ENCODE results near the gene ACSM6.
A peak's percentile ranks its signal among the peaks of the same experiment; 100 is the strongest.

The ACSM6 gene

GRCh38 chr10:95246582-95247051 lies 52.6 kb downstream of the ACSM6 start:
- peak; percentile 86 for DNase-seq

GRCh38 chr10:95247200-95247880 lies 53.3 kb downstream of the ACSM6 start:
- no peak for DNase-seq

GRCh38 chr10:95247881-95248583 lies 54.0 kb downstream of the ACSM6 start:
- DNase-seq = peak; percentile 1

GRCh38 chr10:95248989-95249388 lies 55.0 kb downstream of the ACSM6 start:
- no peak for DNase-seq

GRCh38 chr10:95249467-95249866 lies 55.4 kb downstream of the ACSM6 start:
- DNase-seq = no peak

- DNase-seq = no peak
These were observed 56.8 kb downstream of the ACSM6 start for GRCh38 chr10:95250856-95251255.

GRCh38 chr10:95253007-95253406 lies 59.0 kb downstream of the ACSM6 start:
- DNase-seq = no peak

GRCh38 chr10:95253686-95254085 lies 59.6 kb downstream of the ACSM6 start:
- DNase-seq = no peak

- no peak for DNase-seq
These were observed 60.6 kb downstream of the ACSM6 start for GRCh38 chr10:95254629-95255028.

GRCh38 chr10:95256268-95256667 lies 62.2 kb downstream of the ACSM6 start:
- DNase-seq = no peak

- no peak for DNase-seq
These were observed 63.8 kb downstream of the ACSM6 start for GRCh38 chr10:95257849-95258248.

- DNase-seq = no peak
These were observed 66.4 kb downstream of the ACSM6 start for GRCh38 chr10:95260397-95260881.

- no peak for DNase-seq
These were observed 67.0 kb downstream of the ACSM6 start for GRCh38 chr10:95260909-95261552.

GRCh38 chr10:95261926-95262325 lies 67.9 kb downstream of the ACSM6 start:
- DNase-seq = no peak

- no peak for DNase-seq
These were observed 68.9 kb downstream of the ACSM6 start for GRCh38 chr10:95262763-95263518.

- DNase-seq = no peak
These were observed 69.8 kb downstream of the ACSM6 start for GRCh38 chr10:95263864-95264226.

- DNase-seq = no peak
These were observed 70.4 kb downstream of the ACSM6 start for GRCh38 chr10:95264227-95265051.

GRCh38 chr10:95265572-95265971 lies 71.5 kb downstream of the ACSM6 start:
- DNase-seq = no peak

- peak; percentile 2 for DNase-seq
These were observed 72.6 kb downstream of the ACSM6 start for GRCh38 chr10:95266674-95267095.

GRCh38 chr10:95267251-95267650 lies 73.2 kb downstream of the ACSM6 start:
- no peak for DNase-seq

- no peak for DNase-seq
These were observed 74.4 kb downstream of the ACSM6 start for GRCh38 chr10:95268438-95268837.
